HepG2 (cell line): ENCODE results near the gene FBXO7. TPM values are rescaled to one million over a fixed set of nuclear protein-coding genes. Genes with fewer than 3 reads are reported as not detected.

Experiments used
- ATAC-seq: fragments of 200-7000 bp; cut with Tn5 transposase; 3 replicates; pipeline ENCODE4 v1.9.1; 2020; ENCODE audit warnings: mild to moderate bottlenecking, moderate library complexity
- BruUV-seq: library from RNA; stranded (reverse); fragments of 400-500 nt; replicated peaks from 2 replicates; lab custom pipeline; 2021; lab: Mats Ljungman, UMichigan
- CTCF ChIA-PET: fragments of 300-600 bp; formaldehyde crosslinking; extraction: SDS; loops from one replicate; lab custom pipeline; 2021; ENCODE audit warnings: low total read pairs, inconsistent platforms, low intra/inter-chr PET ratio; lab: Yijun Ruan, JAX
- POLR2A ChIA-PET: fragments of 350-600 bp; sonication (Branson Sonifier 250); formaldehyde crosslinking; loops from one replicate; lab custom pipeline; 2020; ENCODE audit warnings: antibody characterized with exemption, inconsistent platforms; lab: Yijun Ruan, JAX
- DNase-seq: peaks from one replicate; pipeline ENCODE4 v3.0.0-alpha.2; 2015; ENCODE audit warnings: low spot score
- FAIRE-seq: peaks from 3 replicates; lab custom pipeline; 2011; peaks lifted over from hg19 to GRCh38; lab: Jason Lieb, UNC
- H2AFZ ChIP-seq: one replicate; pipeline ENCODE4 v1.6.1; 2011; ENCODE audit warnings: low read length, inconsistent platforms
- H3K27ac ChIP-seq: fragments of 300-600 bp; 3 replicates; pipeline ENCODE4 v1.8.0; 2011; ENCODE audit warnings: mixed run types, mild to moderate bottlenecking, mixed read lengths, low read length, inconsistent platforms; ENCODE audit not compliant: insufficient read depth; ENCODE audit errors: extremely low read length
- H3K27me3 ChIP-seq, 2 experiments: fragments of 200-600 bp in 1 of 2; 2 replicates in 1 of 2; 3 replicates in 1 of 2; pipeline versions ENCODE4 v1.6.0 to v1.8.0; 2011; ENCODE audit warnings: low read length in 2 of 2, mild to moderate bottlenecking in 2 of 2, moderate library complexity in 2 of 2, inconsistent platforms in 1 of 2; ENCODE audit not compliant: insufficient read depth in 2 of 2, control insufficient read depth in 1 of 2
- H3K36me3 ChIP-seq, 2 experiments: fragments of 200-600 bp in 1 of 2; replicated peaks in 1 of 2; 2 replicates in 1 of 2; 3 replicates in 1 of 2; pipeline versions ENCODE4 v1.5.1 to v1.8.0; 2011; ENCODE audit warnings: low read length in 2 of 2, inconsistent platforms in 1 of 2; ENCODE audit not compliant: insufficient read depth in 2 of 2, control insufficient read depth in 1 of 2
- H3K4me1 ChIP-seq: 2 replicates; pipeline ENCODE4 v1.5.1; 2012; ENCODE audit warnings: low read length, inconsistent platforms; ENCODE audit not compliant: insufficient read depth
- H3K4me2 ChIP-seq: 2 replicates; pipeline ENCODE4 v1.6.0; 2011; ENCODE audit warnings: low read depth, low read length, inconsistent platforms
- H3K4me3 ChIP-seq, 3 experiments: fragments of 200-600 bp in 1 of 3; sonication (generic), shearing (Covaris generic) in 1 of 3; replicated peaks in 1 of 3; 2 replicates each; pipeline ENCODE4 v1.5.1; 2011 to 2016; ENCODE audit warnings: low read length in 3 of 3, inconsistent platforms in 2 of 3, low read depth in 2 of 3, mild to moderate bottlenecking in 2 of 3, control low read depth in 1 of 3, mixed read lengths in 1 of 3; ENCODE audit not compliant: insufficient read depth in 1 of 3
- H3K79me2 ChIP-seq: one replicate; pipeline ENCODE4 v1.6.1; 2011; ENCODE audit warnings: low read length, inconsistent platforms; ENCODE audit not compliant: insufficient read depth
- H3K9ac ChIP-seq: 2 replicates; pipeline ENCODE4 v1.6.0; 2011; ENCODE audit warnings: mild to moderate bottlenecking, low read depth, low read length, inconsistent platforms; ENCODE audit not compliant: insufficient read depth
- H3K9me3 ChIP-seq: 2 replicates; pipeline ENCODE4 v1.5.1; 2012; ENCODE audit warnings: mild to moderate bottlenecking, low read length
- H4K20me1 ChIP-seq: 2 replicates; pipeline ENCODE4 v1.6.0; 2011; ENCODE audit warnings: inconsistent platforms, mild to moderate bottlenecking, low read length, moderate library complexity; ENCODE audit not compliant: insufficient read depth
- FOXP1 ChIP-seq, 2 experiments: fragments of 450-650 bp in 1 of 2; IDR thresholded peaks; 2 replicates each; pipeline ENCODE4 v1.6.1; 2017 to 2018; ENCODE audit warnings: antibody characterized with exemption in 1 of 2
- HDAC1 ChIP-seq: sonication (generic); formaldehyde crosslinking; IDR thresholded peaks from 2 replicates; pipeline ENCODE4 v1.5.1; 2020; ENCODE audit warnings: mild to moderate bottlenecking, missing genetic modification reagents
- NFE2L1 ChIP-seq: sonication (generic); formaldehyde crosslinking; IDR thresholded peaks from 2 replicates; pipeline ENCODE4 v1.4.0; 2020; ENCODE audit warnings: missing genetic modification reagents, mild to moderate bottlenecking, borderline replicate concordance
- RAD21 ChIP-seq: fragments of 450-650 bp; formaldehyde crosslinking; IDR thresholded peaks from 2 replicates; pipeline ENCODE4 v1.5.0; 2020; ENCODE audit warnings: mild to moderate bottlenecking
- RBM22 ChIP-seq: fragments of 200-400 bp; formaldehyde crosslinking; optimal IDR thresholded peaks from 2 replicates; pipeline ENCODE3; 2017; ENCODE audit warnings: mild to moderate bottlenecking, low read length, moderate library complexity
- SIN3A ChIP-seq: IDR thresholded peaks from 2 replicates; pipeline ENCODE4 v1.6.1; 2011; ENCODE audit warnings: low read depth, mild to moderate bottlenecking, control low read depth, low read length, borderline replicate concordance
- SIX4 ChIP-seq: sonication (generic); formaldehyde crosslinking; IDR thresholded peaks from 2 replicates; pipeline ENCODE4 v1.4.0; 2020; ENCODE audit warnings: missing genetic modification reagents
- SMYD3 ChIP-seq: sonication (generic); formaldehyde crosslinking; IDR thresholded peaks from 2 replicates; pipeline ENCODE4 v1.8.1; 2023; ENCODE audit warnings: mild to moderate bottlenecking, missing genetic modification reagents
- SRSF9 ChIP-seq: fragments of 200-400 bp; formaldehyde crosslinking; IDR thresholded peaks from 2 replicates; pipeline ENCODE4 v1.6.1; 2018; ENCODE audit warnings: borderline replicate concordance, mild to moderate bottlenecking, low read depth, low read length; ENCODE audit not compliant: insufficient read depth, poor library complexity, severe bottlenecking
- ZNF17 ChIP-seq: sonication (generic); formaldehyde crosslinking; IDR thresholded peaks from 2 replicates; pipeline ENCODE4 v1.5.0; 2020; ENCODE audit warnings: mild to moderate bottlenecking, missing genetic modification reagents
- whole genome bisulfite sequencing: methylation state at CpG from one replicate; pipeline ENCODE4 v1.1.6; 2017; ENCODE audit warnings: low lambda C conversion rate; 5-methylcytosine and 5-hydroxymethylcytosine counted together
- in situ Hi-C: cut with HindIII; loops from 2 replicates; pipeline ENCODE4 v1.10.0; 2017; ENCODE audit warnings: low pct_unique_long_range_greater_than_20kb; ENCODE audit not compliant: extremely low pct_ligation_motif_present
- intact Hi-C: fragments of 100-400 bp; cut with micrococcal nuclease; formaldehyde crosslinking; loops from one replicate; pipeline ENCODE4 v1.10.0; 2022; ENCODE audit not compliant: unreplicated experiment
- polyA plus RNA-seq, 8 experiments: library from polyadenylated mRNA; depleted of rRNA in 3 of 8; stranded (reverse) in 7 of 8; unstranded in 1 of 8; fragments of >200 nt; fragmentation: Illumina TruSeq in 4 of 8; extraction: Trizol in 4 of 8; gene quantifications; 2 replicates each; pipeline versions ENCODE4 v1.2.1 to v1.2.3, GENCODE V29; 2011 to 2016; ENCODE audit warnings: low read depth in 4 of 8, missing spikeins in 1 of 8, mixed read lengths in 1 of 8; ENCODE audit not compliant: insufficient read depth in 1 of 8
- total RNA-seq, 5 experiments: library from RNA; depleted of rRNA; stranded (reverse); fragments of >200 nt; fragmentation: Illumina TruSeq; extraction: Trizol; gene quantifications; 2 replicates each; pipeline ENCODE4 v1.2.3, GENCODE V29; 2016; ENCODE audit warnings: low read depth in 1 of 5
- TF ChIP-seq, protein P1 (sequence below): sonication (generic); formaldehyde crosslinking; IDR thresholded peaks from 2 replicates; pipeline ENCODE4 v1.4.0; 2020; ENCODE audit warnings: mild to moderate bottlenecking, missing genetic modification reagents
- TF ChIP-seq, protein P2 (sequence below): IDR thresholded peaks from 2 replicates; pipeline ENCODE4 v1.6.1; 2018; ENCODE audit warnings: missing genetic modification reagents
- TF ChIP-seq, protein P3 (sequence below): sonication (generic); formaldehyde crosslinking; IDR thresholded peaks from 2 replicates; pipeline ENCODE4 v1.4.0; 2020; ENCODE audit warnings: mild to moderate bottlenecking, missing genetic modification reagents

FBXO7 gene
- total and polyA plus RNA-seq, 2 of the 13 experiments (the other 11 are each of a cell fraction or from before 2014, with no cell fraction given): 105 to 172 TPM

DNA sequence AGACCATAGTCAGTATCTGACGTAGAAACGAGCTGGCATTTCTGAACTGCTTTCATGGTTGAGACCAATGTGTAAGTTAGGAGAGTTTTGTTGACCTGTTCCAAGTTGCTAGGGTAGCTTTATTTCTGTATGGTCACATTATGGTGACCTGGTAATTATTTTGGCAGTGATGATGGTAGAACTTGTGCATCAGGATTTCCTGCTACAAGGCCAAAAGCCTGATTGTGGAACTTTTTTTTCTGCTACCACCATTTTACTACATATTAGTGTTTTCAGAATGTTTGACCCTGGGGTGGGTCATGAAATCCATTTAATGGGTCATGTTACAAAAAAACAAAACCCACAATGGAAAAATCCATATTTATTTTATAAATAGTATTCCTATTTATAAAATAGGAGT, 18.9 kb downstream of the FBXO7 start (continued):
- TF ChIP-seq FOXP1 (IDR thresholded peaks at IDR 0.05) (no peak), FOXP1 (CRISPR knock-in tag; IDR thresholded peaks at IDR 0.05) (no peak), SIX4 (CRISPR knock-in tag) (no peak), SRSF9 (no peak), ZNF17 (CRISPR knock-in tag) (no peak)
- TF ChIP-seq, all 625 proteins: peak for 0

DNA sequence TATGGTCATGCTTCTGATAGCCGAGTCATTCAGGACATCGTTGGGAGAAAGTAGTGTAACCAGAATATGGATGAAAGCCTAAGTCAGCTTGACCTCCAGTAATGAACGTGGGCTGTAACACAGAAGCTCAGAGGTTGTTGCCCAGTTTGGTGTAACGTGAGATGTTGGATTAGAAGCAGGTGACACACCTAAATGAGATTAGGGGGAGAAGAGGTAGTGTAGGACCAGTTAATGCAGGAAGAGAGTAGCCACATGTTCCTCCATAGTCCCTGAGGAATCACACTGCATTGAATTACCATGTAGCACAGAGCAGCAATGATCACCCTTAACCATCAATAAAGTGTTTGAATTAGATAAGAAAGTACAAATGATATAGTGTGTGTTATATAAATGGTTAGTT, 20.4 kb downstream of the FBXO7 start:
- Histone ChIP-seq H2AFZ (no peak overlapping the region), H3K36me3 (peaks cover 20 to 78% of the 10 kb centered on the region in 2 experiments), H4K20me1 (no peaks in the 10 kb centered on the region), H3K27ac (no peak overlapping the region), H3K27me3 (no peaks in the 10 kb centered on the region), H3K79me2 (peaks cover 2% of the 10 kb centered on the region), H3K4me1 (no peaks in the 10 kb centered on the region), H3K9me3 (no peaks in the 10 kb centered on the region), H3K9ac (no peak overlapping the region), H3K4me2 (no peak overlapping the region), H3K4me3 (no peak overlapping the region)
- BruUV-seq: no TSS peak
- ChIA-PET POLR2A (no interaction called here), CTCF (no interaction called here)
- intact Hi-C loops (no loop called here), in situ Hi-C loops (no loop called here)
- 97% methylated on average over 4 of the region's 4 CpGs for WGBS
- DNase-seq (no peak), FAIRE-seq (no peak), ATAC-seq (no peak)
- TF ChIP-seq SMYD3 (no peak), RBM22 (peak; percentile 73)

DNA sequence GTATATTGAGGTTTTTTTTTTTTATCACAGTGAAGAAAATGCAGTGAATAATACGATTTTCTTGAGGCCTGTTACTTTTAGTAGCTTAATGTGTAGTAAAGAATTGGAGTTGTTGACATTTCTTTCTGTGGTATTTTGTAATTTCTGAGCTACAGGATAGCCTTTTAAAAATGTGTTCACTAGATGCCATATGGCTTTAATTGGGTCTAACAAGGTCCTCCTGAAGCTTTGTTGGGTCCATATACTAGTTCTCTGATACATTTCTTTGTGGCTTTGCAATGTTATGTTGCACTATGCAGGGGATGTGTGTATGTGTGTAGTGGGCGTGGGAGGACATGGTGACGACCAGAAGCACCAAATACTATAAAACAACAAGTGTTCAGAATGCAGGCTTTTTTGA, 25.1 kb downstream of the FBXO7 start:
- H3K36me3 ChIP-seq: peaks cover 13 to 40% of the 10 kb centered on the region in 2 experiments
- CTCF ChIA-PET: no interaction called here
- no peaks in the 10 kb centered on the region for H3K4me1 ChIP-seq
- no peak overlapping the region for H3K27ac ChIP-seq
- H3K4me3 ChIP-seq: no peak overlapping the region
- TF ChIP-seq NFE2L1 (CRISPR knock-in tag) (no peak), RAD21 (no peak), SIN3A (no peak), HDAC1 (CRISPR knock-in tag) (no peak)
- TF ChIP-seq, protein P1, sequence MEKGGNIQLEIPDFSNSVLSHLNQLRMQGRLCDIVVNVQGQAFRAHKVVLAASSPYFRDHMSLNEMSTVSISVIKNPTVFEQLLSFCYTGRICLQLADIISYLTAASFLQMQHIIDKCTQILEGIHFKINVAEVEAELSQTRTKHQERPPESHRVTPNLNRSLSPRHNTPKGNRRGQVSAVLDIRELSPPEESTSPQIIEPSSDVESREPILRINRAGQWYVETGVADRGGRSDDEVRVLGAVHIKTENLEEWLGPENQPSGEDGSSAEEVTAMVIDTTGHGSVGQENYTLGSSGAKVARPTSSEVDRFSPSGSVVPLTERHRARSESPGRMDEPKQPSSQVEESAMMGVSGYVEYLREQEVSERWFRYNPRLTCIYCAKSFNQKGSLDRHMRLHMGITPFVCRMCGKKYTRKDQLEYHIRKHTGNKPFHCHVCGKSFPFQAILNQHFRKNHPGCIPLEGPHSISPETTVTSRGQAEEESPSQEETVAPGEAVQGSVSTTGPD: no peak
- TF ChIP-seq, protein P2, sequence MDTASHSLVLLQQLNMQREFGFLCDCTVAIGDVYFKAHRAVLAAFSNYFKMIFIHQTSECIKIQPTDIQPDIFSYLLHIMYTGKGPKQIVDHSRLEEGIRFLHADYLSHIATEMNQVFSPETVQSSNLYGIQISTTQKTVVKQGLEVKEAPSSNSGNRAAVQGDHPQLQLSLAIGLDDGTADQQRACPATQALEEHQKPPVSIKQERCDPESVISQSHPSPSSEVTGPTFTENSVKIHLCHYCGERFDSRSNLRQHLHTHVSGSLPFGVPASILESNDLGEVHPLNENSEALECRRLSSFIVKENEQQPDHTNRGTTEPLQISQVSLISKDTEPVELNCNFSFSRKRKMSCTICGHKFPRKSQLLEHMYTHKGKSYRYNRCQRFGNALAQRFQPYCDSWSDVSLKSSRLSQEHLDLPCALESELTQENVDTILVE (CRISPR knock-in tag): no peak
- TF ChIP-seq, protein P3, sequence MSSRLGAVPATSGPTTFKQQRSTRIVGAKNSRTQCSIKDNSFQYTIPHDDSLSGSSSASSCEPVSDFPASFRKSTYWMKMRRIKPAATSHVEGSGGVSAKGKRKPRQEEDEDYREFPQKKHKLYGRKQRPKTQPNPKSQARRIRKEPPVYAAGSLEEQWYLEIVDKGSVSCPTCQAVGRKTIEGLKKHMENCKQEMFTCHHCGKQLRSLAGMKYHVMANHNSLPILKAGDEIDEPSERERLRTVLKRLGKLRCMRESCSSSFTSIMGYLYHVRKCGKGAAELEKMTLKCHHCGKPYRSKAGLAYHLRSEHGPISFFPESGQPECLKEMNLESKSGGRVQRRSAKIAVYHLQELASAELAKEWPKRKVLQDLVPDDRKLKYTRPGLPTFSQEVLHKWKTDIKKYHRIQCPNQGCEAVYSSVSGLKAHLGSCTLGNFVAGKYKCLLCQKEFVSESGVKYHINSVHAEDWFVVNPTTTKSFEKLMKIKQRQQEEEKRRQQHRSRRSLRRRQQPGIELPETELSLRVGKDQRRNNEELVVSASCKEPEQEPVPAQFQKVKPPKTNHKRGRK: no peak
- H3K9ac ChIP-seq: no peak overlapping the region
- no peak for FAIRE-seq
- no peaks in the 10 kb centered on the region for H3K9me3 ChIP-seq
- 96% methylated on average over 3 of the region's 3 CpGs for WGBS
- in situ Hi-C loops: no loop called here
- H4K20me1 ChIP-seq: no peaks in the 10 kb centered on the region
- H2AFZ ChIP-seq: no peak overlapping the region
- no TSS peak for BruUV-seq
- intact Hi-C loops: no loop called here
- no peaks in the 10 kb centered on the region for H3K79me2 ChIP-seq
- DNase-seq: no peak
- H3K4me2 ChIP-seq: no peak overlapping the region
- no peak for ATAC-seq
- POLR2A ChIA-PET: no interaction called here
- no peaks in the 10 kb centered on the region for H3K27me3 ChIP-seq
